HEK293 (cell line): Measurements from ENCODE around the gene SYNDIG1.

ENCODE experiments used
- REPIN1 ChIP-seq: fragments of 450-650 bp; formaldehyde crosslinking; IDR thresholded peaks from 2 replicates; pipeline ENCODE4 v1.5.1; 2017; ENCODE audit warnings: missing biosample characterization, missing genetic modification characterization, low read depth
- SP2 ChIP-seq: fragments of 450-650 bp; formaldehyde crosslinking; IDR thresholded peaks from 2 replicates; pipeline ENCODE4 v1.5.1; 2016; ENCODE audit warnings: missing biosample characterization, missing genetic modification characterization
- ZNF521 ChIP-seq: fragments of 450-650 bp; formaldehyde crosslinking; IDR thresholded peaks from 2 replicates; pipeline ENCODE4 v1.5.1; 2017; ENCODE audit warnings: missing biosample characterization, mild to moderate bottlenecking, missing genetic modification characterization
- ZNF830 ChIP-seq: fragments of 450-650 bp; IDR thresholded peaks from 2 replicates; pipeline ENCODE4 v1.5.0; 2018; ENCODE audit warnings: missing biosample characterization, missing genetic modification characterization, low read depth, mild to moderate bottlenecking, moderate library complexity
- TF ChIP-seq, protein P1 (sequence below): fragments of 450-650 bp; formaldehyde crosslinking; optimal IDR thresholded peaks from 2 replicates; pipeline ENCODE3; 2016; ENCODE audit warnings: missing biosample characterization, mild to moderate bottlenecking, missing genetic modification characterization
- TF ChIP-seq, protein P2 (sequence below): fragments of 450-650 bp; formaldehyde crosslinking; IDR thresholded peaks from 2 replicates; pipeline ENCODE4 v1.5.1; 2016; ENCODE audit warnings: missing biosample characterization, missing genetic modification characterization
- TF ChIP-seq, protein P3 (sequence below): fragments of 450-650 bp; formaldehyde crosslinking; IDR thresholded peaks from 2 replicates; pipeline ENCODE4 v1.5.1; 2016; ENCODE audit warnings: missing biosample characterization, missing genetic modification characterization

DNA sequence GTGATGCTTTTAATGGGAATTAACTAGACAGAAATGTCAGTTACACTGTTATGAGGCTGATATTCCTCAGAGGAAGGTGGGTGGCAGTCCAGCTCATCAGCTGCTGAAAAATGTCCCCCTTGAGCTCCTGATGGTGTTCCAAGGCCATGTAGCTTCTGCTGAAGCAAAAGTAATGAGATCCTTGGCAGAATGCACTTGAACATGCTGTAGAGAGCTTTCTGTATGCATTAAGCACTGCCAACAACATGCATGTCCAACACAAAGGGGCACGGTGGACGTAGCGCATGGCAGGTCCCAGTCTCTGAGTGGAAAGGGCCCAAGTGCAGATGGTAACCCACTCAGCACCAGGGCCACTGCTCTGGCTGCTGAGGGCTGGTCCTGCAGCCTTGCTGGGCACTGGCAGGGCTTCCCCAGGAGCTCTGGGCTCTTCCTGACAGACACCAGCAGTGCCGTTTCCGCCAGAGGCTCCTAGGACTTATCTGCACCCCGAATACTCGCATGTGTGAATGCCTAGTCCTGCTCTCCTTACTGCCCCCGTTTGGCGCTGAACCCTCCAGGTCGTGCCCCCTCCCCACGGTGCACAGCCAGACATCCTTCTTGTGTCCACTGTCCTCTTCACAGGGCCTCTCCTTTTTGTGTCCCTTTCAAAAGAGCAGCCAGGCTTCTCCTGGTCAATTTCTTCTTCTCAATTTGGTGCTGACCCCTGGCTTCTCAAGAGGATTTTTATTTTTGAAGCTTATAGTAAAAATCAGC is 18.6 kb upstream of the SYNDIG1 start:
- no peak for TF ChIP-seq ZNF521 (tag by site-specific recombination)
- no peak for TF ChIP-seq SP2
- TF ChIP-seq, protein P1, sequence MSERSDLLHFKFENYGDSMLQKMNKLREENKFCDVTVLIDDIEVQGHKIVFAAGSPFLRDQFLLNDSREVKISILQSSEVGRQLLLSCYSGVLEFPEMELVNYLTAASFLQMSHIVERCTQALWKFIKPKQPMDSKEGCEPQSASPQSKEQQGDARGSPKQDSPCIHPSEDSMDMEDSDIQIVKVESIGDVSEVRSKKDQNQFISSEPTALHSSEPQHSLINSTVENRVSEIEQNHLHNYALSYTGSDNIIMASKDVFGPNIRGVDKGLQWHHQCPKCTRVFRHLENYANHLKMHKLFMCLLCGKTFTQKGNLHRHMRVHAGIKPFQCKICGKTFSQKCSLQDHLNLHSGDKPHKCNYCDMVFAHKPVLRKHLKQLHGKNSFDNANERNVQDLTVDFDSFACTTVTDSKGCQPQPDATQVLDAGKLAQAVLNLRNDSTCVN = no peak
- TF ChIP-seq, protein P2, sequence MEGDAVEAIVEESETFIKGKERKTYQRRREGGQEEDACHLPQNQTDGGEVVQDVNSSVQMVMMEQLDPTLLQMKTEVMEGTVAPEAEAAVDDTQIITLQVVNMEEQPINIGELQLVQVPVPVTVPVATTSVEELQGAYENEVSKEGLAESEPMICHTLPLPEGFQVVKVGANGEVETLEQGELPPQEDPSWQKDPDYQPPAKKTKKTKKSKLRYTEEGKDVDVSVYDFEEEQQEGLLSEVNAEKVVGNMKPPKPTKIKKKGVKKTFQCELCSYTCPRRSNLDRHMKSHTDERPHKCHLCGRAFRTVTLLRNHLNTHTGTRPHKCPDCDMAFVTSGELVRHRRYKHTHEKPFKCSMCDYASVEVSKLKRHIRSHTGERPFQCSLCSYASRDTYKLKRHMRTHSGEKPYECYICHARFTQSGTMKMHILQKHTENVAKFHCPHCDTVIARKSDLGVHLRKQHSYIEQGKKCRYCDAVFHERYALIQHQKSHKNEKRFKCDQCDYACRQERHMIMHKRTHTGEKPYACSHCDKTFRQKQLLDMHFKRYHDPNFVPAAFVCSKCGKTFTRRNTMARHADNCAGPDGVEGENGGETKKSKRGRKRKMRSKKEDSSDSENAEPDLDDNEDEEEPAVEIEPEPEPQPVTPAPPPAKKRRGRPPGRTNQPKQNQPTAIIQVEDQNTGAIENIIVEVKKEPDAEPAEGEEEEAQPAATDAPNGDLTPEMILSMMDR (tag by site-specific recombination) = no peak
- TF ChIP-seq, protein P3, sequence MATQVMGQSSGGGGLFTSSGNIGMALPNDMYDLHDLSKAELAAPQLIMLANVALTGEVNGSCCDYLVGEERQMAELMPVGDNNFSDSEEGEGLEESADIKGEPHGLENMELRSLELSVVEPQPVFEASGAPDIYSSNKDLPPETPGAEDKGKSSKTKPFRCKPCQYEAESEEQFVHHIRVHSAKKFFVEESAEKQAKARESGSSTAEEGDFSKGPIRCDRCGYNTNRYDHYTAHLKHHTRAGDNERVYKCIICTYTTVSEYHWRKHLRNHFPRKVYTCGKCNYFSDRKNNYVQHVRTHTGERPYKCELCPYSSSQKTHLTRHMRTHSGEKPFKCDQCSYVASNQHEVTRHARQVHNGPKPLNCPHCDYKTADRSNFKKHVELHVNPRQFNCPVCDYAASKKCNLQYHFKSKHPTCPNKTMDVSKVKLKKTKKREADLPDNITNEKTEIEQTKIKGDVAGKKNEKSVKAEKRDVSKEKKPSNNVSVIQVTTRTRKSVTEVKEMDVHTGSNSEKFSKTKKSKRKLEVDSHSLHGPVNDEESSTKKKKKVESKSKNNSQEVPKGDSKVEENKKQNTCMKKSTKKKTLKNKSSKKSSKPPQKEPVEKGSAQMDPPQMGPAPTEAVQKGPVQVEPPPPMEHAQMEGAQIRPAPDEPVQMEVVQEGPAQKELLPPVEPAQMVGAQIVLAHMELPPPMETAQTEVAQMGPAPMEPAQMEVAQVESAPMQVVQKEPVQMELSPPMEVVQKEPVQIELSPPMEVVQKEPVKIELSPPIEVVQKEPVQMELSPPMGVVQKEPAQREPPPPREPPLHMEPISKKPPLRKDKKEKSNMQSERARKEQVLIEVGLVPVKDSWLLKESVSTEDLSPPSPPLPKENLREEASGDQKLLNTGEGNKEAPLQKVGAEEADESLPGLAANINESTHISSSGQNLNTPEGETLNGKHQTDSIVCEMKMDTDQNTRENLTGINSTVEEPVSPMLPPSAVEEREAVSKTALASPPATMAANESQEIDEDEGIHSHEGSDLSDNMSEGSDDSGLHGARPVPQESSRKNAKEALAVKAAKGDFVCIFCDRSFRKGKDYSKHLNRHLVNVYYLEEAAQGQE (tag by site-specific recombination) = no peak
- no peak for TF ChIP-seq REPIN1 (tag by site-specific recombination)
- TF ChIP-seq ZNF830 (tag by site-specific recombination) = no peak
